IPS-11a (cell line): Measurements from ENCODE around the gene TMEM106C.

Experiments used
- H3K4me3 ChIP-seq: one replicate; pipeline ENCODE4 v1.5.1; 2013; ENCODE audit warnings: low read depth, low read length, control low read depth

Gene TMEM106C

DNA sequence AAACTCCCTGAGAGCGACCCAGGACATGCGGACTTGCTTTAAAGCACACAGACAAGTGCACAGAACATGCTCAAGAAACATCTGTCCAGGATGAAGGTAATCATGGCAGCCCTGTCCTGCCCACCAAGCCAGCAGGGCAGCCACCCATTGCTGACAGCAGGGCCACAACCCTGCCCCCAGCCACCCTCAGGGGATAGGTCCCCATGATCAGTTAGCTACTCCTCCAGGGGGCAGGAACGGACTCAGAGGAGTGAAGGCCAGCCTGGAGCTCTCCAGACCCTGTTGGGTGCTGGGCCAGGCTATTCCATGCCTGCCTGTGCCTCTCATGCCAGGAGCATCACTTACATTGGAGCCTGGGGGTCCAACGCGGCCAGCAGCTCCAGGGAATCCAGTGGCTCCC, 15.8 kb downstream of the TMEM106C start:
- no peak overlapping the region for H3K4me3 ChIP-seq

GRCh38 chr12:47979686-47980085, 16.3 kb downstream of the TMEM106C start:
- no peak overlapping the region for H3K4me3 ChIP-seq

GRCh38 chr12:47980197-47980596, 16.8 kb downstream of the TMEM106C start:
- H3K4me3 ChIP-seq: no peak overlapping the region

DNA sequence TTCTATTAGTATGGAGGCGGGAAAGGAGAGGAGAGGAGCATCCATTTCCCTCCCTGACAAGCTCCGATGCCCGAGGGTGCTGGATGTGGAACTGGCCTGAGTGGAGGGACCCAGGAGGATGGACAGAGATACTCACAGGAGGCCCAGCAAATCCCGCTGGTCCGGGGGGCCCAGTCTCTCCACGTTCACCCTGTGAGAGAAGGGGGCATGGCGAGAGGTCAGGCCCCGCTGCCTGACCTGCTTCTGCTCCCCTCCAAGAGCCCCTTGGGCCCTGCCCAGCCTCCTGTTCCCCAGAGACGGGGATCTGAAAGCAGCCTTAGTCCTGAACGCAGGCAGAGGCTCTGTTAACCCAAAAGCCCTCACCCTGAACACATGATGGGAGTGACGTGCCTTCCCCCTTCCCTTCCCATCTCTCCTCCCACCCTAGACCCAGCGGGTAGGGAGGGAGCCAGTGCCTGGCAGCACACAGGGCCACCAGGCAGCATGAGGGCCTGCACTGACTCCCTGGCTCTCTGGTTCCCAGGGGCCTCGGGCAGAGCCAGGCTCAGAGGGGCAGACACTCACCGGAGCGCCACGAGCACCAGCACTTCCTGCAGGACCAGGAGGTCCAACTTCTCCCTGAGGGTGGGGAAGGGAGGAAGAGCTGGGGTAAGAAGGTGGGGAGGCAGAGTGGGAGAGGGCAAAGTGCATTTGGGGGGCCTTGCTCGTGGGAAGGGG, 17.5 kb downstream of the TMEM106C start:
- H3K4me3 ChIP-seq: no peak overlapping the region

GRCh38 chr12:47981496-47982260, 18.3 kb downstream of the TMEM106C start:
- no peak overlapping the region for H3K4me3 ChIP-seq

- H3K4me3 ChIP-seq: no peak overlapping the region
Observed at GRCh38 chr12:47982311-47982710, 18.9 kb downstream of the TMEM106C start.

GRCh38 chr12:47982770-47983169, 19.4 kb downstream of the TMEM106C start:
- no peak overlapping the region for H3K4me3 ChIP-seq

GRCh38 chr12:47983541-47984115, 20.2 kb downstream of the TMEM106C start:
- H3K4me3 ChIP-seq: no peak overlapping the region

- no peak overlapping the region for H3K4me3 ChIP-seq
Observed at GRCh38 chr12:47984331-47984801, 21.0 kb downstream of the TMEM106C start.

- H3K4me3 ChIP-seq: no peak overlapping the region
Observed at GRCh38 chr12:47985596-47986290, 22.3 kb downstream of the TMEM106C start.

- no peak overlapping the region for H3K4me3 ChIP-seq
Observed at GRCh38 chr12:47986291-47986660, 22.9 kb downstream of the TMEM106C start.

GRCh38 chr12:47986832-47987231, 23.4 kb downstream of the TMEM106C start:
- no peak overlapping the region for H3K4me3 ChIP-seq

DNA sequence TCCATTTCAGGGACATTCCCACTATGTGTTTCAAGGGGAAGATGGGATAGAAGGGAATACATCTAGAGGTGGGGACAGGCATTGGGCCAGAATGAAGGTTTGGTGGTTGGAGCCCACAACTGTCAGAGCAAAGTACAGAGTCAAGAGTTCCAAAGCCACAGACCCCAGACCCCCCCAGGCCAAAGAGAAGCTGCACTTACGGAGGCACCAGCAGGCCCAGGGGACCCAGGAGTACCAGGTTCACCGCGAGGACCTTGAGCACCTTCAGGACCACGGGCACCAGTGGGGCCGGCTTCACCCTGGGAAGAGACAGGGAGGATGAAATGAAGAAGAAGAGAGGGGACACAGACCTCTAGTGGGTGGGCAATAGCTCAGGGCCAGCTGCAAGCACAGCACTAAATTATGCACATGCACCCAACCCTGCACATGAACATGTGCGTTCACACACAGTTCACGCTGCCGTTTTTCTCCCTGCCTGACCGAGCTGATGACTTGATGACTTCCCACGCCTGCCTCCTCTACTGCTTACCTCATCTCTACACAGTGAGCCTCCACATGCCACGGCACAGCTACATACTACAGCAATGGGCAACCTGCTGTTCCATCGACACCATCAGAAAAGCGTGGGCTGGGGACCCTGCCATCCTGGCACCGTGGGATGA, 24.1 kb downstream of the TMEM106C start:
- H3K4me3 ChIP-seq: no peak overlapping the region

GRCh38 chr12:47988073-47989022, 25.0 kb downstream of the TMEM106C start:
- H3K4me3 ChIP-seq: no peak overlapping the region

DNA sequence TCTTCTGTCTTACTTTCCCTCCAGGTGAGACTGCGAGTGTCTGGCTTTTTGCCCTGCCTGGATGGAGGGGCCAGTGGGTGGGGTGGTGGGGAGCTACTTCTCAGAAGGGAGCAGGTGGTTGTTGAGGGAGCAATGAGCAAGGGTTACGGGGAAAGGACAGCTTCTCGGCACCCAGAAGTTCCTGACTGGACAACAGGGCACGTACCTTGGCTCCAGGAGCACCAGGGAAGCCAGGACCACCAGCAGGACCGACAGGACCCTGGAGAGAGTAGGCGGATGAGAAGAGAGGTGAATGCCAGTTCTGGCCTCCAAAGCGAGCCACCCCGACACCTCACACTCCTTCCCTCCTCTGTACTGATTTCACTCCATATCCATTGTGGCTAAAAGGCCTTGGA, 25.6 kb downstream of the TMEM106C start:
- H3K4me3 ChIP-seq: no peak overlapping the region

DNA sequence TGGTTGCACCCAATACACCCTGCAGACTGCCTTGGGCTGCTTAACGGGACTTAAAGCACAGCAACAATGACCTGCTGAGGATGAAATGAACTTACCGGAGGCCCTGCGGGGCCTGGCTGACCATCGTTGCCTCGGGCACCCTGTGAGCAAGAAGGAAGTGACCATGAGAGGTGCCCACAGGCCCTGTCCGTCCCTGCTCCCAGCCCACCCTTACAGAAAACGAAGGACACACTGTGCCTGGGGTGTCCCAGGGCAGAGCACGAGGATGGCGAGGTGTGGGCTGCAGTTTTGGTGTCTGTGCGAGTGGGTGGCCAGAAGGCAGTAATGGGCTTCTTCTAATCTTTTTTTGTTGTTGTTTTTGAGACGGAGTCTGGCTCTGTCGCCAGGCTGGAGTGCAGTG, 26.3 kb downstream of the TMEM106C start:
- no peak overlapping the region for H3K4me3 ChIP-seq

GRCh38 chr12:47990351-47991105, 27.1 kb downstream of the TMEM106C start:
- H3K4me3 ChIP-seq: no peak overlapping the region

DNA sequence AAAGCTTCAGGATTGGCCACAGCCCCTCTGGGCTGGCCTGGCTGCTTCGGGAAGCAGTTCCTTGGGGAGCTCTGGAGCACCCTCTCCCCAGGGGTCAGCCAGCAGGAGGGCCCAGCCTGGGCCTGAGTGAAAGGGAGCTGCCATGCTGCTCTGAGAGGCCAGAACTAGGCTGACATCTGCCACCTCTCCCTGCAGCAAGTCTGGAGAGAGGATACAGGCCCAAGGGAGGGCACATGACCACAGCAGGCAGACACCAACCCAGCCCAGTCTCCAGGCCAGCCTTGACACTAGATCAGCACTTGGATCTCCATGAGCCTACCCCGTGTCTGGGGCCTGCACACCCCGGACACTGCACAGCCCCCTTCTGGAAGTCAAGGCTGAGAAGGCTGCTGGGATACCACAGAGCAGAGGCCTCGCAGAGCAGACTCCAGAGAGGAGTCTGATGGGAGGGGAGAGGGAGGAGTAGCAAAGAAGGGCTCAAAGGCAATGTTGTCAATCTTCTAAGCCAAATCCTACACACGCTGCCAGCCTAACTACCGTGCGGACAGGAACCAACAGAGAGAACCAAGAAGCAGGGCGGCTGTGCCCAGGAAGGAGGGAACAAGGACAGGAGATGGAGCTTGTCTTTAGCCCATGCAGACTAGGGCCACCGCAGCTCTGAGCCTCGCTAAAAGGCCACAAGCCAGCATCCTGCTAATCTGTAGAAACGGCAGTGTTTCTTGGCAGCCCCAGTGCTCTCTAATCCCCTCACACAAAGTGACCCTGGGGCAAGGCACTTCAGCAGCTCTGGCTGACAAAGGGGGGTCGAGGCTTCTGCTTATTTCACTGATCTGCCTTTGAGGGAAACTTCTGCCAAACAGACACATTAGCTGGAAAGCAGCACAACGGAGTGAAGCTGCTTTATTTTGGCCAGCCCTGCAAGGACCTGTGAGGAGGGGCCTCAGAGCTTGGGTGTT, 28.0 kb downstream of the TMEM106C start:
- H3K4me3 ChIP-seq: no peak overlapping the region
